ENCODE data around the gene GPR162.

The GPR162 gene

GRCh38 chr12:6816598-6816997 is 5.0 kb upstream of the GPR162 start:
- no peak for TF ChIP-seq CTCF (IDR thresholded peaks at IDR 0.05; ENCODE audit: low read length, missing control alignments)
- H3K4me3 ChIP-seq (replicated peaks; ENCODE audit: low read depth, low read length): no peak overlapping the region
- DNase-seq (ENCODE audit: low read depth): no peak

- no peak overlapping the region for H3K4me3 ChIP-seq (replicated peaks; ENCODE audit: low read depth, low read length)
- TF ChIP-seq CTCF (IDR thresholded peaks at IDR 0.05; ENCODE audit: low read length, missing control alignments): no peak
- no peak for DNase-seq (ENCODE audit: low read depth)
These were observed 4.5 kb upstream of the GPR162 start for GRCh38 chr12:6817098-6817497.

DNA sequence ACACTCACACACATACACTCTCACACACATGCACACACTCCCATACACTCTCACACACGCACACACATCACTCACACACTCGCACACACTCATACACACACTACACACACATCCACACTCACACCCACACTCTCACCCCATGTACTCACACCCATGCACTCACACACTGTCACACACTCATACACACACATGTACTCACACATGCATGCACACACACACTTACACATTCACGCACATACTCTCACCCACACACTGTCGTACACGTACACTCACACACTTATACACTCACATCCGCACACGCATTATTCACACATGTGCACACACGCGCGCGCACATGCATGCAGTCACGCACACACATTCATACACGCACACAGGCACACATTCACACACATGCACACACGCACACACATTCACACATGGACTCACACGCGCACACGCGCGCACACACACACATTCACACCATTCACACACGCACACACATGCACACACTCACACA is 3.9 kb upstream of the GPR162 start:
- no peak overlapping the region for H3K4me3 ChIP-seq (replicated peaks; ENCODE audit: low read depth, low read length)
- no peak for DNase-seq (ENCODE audit: low read depth)
- TF ChIP-seq CTCF (IDR thresholded peaks at IDR 0.05; ENCODE audit: low read length, missing control alignments): no peak

DNA sequence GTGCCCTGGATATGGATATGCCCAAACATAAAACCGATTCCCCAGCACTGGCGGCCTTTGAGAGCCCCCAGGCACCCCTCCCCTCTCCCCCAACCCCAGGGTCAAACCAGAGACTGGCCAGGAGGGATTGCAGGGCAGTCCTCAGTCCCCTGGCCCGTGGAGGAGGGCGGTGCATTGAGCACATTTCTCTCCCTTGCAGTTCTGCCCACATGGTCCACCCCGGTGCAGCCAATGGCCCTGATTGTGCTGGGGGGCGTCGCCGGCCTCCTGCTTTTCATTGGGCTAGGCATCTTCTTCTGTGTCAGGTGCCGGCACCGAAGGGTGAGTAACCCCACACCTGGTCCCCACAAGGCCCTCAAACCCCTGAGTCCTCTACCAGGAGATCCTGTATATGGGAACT is 3.4 kb upstream of the GPR162 start:
- no peak for DNase-seq (ENCODE audit: low read depth)
- TF ChIP-seq CTCF (IDR thresholded peaks at IDR 0.05; ENCODE audit: low read length, missing control alignments): no peak
- H3K4me3 ChIP-seq (replicated peaks; ENCODE audit: low read depth, low read length): no peak overlapping the region

- TF ChIP-seq CTCF (IDR thresholded peaks at IDR 0.05; ENCODE audit: low read length, missing control alignments): no peak
- no peak overlapping the region for H3K4me3 ChIP-seq (replicated peaks; ENCODE audit: low read depth, low read length)
- no peak for DNase-seq (ENCODE audit: low read depth)
These were observed 3.0 kb upstream of the GPR162 start for GRCh38 chr12:6818645-6819044.

DNA sequence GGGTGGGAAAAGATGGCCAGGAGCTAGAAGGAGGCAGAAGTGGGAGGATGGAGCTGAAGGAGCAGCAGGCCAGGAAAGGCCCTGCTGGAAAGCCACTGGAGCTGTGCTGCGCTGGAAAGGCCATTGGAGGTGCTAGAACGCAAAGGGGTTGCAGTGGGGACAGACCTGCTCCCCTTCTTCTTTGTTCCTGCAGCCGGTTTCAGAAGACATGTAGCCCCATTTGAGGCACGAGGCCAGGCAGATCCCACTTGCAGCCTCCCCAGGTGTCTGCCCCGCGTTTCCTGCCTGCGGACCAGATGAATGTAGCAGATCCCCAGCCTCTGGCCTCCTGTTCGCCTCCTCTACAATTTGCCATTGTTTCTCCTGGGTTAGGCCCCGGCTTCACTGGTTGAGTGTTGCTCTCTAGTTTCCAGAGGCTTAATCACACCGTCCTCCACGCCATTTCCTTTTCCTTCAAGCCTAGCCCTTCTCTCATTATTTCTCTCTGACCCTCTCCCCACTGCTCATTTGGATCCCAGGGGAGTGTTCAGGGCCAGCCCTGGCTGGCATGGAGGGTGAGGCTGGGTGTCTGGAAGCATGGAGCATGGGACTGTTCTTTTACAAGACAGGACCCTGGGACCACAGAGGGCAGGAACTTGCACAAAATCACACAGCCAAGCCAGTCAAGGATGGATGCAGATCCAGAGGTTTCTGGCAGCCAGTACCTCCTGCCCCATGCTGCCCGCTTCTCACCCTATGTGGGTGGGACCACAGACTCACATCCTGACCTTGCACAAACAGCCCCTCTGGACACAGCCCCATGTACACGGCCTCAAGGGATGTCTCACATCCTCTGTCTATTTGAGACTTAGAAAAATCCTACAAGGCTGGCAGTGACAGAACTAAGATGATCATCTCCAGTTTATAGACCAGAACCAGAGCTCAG is 2.3 kb upstream of the GPR162 start:
- H3K4me3 ChIP-seq (replicated peaks; ENCODE audit: low read depth, low read length): no peak overlapping the region
- DNase-seq (ENCODE audit: low read depth): no peak
- TF ChIP-seq CTCF (IDR thresholded peaks at IDR 0.05; ENCODE audit: low read length, missing control alignments): no peak
